Measurements from ENCODE around the gene MRPS24.

DNA sequence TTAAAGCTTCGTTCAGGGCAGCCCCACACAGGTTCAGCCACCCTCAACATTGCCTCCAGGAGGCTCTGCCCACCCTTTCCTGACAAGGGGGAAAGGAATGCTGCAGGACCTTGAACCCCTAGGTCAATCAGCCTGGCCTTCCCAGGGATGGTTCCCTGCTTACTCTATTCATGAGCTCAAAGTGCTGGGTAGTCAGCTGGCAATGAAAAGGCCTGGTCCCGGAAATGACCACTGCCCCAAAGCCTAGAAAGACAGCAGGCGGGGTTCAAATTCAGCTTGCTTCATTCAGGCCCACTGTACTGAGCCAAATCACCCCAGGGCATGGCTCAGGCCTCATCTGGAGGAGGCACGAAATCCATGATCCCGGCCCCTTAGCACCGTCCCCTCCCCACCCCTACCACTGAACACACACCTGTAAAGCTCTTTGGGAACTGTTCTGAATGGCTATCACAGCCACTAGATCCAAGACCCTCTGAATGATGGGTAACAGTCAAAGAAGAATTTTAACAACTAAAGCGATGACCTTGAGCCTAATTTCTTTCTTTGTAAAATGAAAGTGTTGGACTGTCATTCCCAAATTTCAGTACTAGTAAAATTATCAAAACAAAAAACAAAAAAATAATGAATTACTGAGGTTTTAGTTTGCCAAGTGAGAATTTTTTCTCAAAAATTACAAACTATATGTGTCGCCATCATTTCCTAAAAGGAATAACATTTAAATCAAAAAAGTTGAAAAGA lies 36.1 kb upstream of the MRPS24 start:
- TF ChIP-seq POLR2AphosphoS5 (IDR thresholded peaks at IDR 0.05; ENCODE audit: low read depth, low read length) (no peak), POLR2A (IDR thresholded peaks at IDR 0.05; ENCODE audit: low read depth, low read length) (no peak)

Measured in GM12892 (cell line).